ENCODE results near the gene AP3S2.

GRCh38 chr15:89829616-89830440 is 64.0 kb downstream of the AP3S2 start:
- TF ChIP-seq POLR2AphosphoS5 (IDR thresholded peaks at IDR 0.05) (no peak), EP300 (IDR thresholded peaks at IDR 0.05) (no peak)
- TF ChIP-seq, protein P1, sequence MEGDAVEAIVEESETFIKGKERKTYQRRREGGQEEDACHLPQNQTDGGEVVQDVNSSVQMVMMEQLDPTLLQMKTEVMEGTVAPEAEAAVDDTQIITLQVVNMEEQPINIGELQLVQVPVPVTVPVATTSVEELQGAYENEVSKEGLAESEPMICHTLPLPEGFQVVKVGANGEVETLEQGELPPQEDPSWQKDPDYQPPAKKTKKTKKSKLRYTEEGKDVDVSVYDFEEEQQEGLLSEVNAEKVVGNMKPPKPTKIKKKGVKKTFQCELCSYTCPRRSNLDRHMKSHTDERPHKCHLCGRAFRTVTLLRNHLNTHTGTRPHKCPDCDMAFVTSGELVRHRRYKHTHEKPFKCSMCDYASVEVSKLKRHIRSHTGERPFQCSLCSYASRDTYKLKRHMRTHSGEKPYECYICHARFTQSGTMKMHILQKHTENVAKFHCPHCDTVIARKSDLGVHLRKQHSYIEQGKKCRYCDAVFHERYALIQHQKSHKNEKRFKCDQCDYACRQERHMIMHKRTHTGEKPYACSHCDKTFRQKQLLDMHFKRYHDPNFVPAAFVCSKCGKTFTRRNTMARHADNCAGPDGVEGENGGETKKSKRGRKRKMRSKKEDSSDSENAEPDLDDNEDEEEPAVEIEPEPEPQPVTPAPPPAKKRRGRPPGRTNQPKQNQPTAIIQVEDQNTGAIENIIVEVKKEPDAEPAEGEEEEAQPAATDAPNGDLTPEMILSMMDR (IDR thresholded peaks at IDR 0.05), result no peak
